Activated naive CD8-positive, alpha-beta T cell treated with anti-CD3 and anti-CD28 coated beads, Interleukin-2, amount 10 ng/mL, durations not matched to agents 7 days and 5 days (primary cell): Measurements from ENCODE around the gene RAPGEF5. TPM values are rescaled to one million over a fixed set of nuclear protein-coding genes. Genes with fewer than 3 reads are reported as not detected.
A peak's percentile ranks its signal among the peaks of the same experiment; 100 is the strongest.

ENCODE experiments used
- ATAC-seq: fragments of 150-1000 bp; cut with Tn5 transposase; one replicate; pipeline ENCODE4 v1.10.0; 2021; ENCODE audit warnings: low read depth, moderate library complexity
- POLR2A ChIA-PET: fragments of 350-600 bp; sonication (Branson Sonifier 250); formaldehyde crosslinking; loops from one replicate; lab custom pipeline; 2021; ENCODE audit warnings: antibody characterized with exemption; lab: Charles Lee
- DNase-seq: peaks from one replicate; pipeline ENCODE4 v3.0.0; 2021
- H3K27ac Mint-ChIP-seq: one replicate; pipeline ENCODE4 v1.8.0; 2022; ENCODE audit warnings: mild to moderate bottlenecking, mixed read lengths
- H3K27me3 Mint-ChIP-seq: one replicate; pipeline ENCODE4 v1.8.0; 2022; ENCODE audit warnings: mild to moderate bottlenecking, moderate library complexity, mixed read lengths
- H3K36me3 Mint-ChIP-seq: one replicate; pipeline ENCODE4 v1.8.0; 2021; ENCODE audit warnings: mild to moderate bottlenecking, mixed read lengths
- H3K4me1 Mint-ChIP-seq: one replicate; pipeline ENCODE4 v1.8.0; 2021; ENCODE audit warnings: mixed read lengths
- H3K4me3 Mint-ChIP-seq: one replicate; pipeline ENCODE4 v1.8.0; 2022; ENCODE audit warnings: mild to moderate bottlenecking, moderate library complexity, mixed read lengths
- H3K9me3 Mint-ChIP-seq: one replicate; pipeline ENCODE4 v1.8.0; 2021; ENCODE audit warnings: mixed read lengths
- total RNA-seq, 2 experiments: library from RNA; stranded (reverse); gene quantifications; one replicate each; pipeline ENCODE4 v1.2.3, GENCODE V29; 2021

The RAPGEF5 gene
- total RNA-seq, 2 experiments from 2014 or later = 0.34 to 0.72 TPM

GRCh38 chr7:22159341-22159740 lies 197.6 kb downstream of the RAPGEF5 start:
- POLR2A ChIA-PET = no interaction called here
- no peaks in the 10 kb centered on the region for H3K9me3 Mint-ChIP-seq
- H3K27ac Mint-ChIP-seq = no peak overlapping the region
- H3K27me3 Mint-ChIP-seq = peaks cover 23% of the 10 kb centered on the region
- peaks cover 2% of the 10 kb centered on the region for H3K4me1 Mint-ChIP-seq
- H3K36me3 Mint-ChIP-seq = no peaks in the 10 kb centered on the region
- DNase-seq (no peak), ATAC-seq (no peak)
- no peak overlapping the region for H3K4me3 Mint-ChIP-seq

GRCh38 chr7:22157552-22157951 lies 199.4 kb downstream of the RAPGEF5 start:
- POLR2A ChIA-PET = no interaction called here
- ATAC-seq (no peak), DNase-seq (no peak)
- Mint-ChIP-seq H3K9me3 (no peaks in the 10 kb centered on the region), H3K4me1 (peaks cover 6% of the 10 kb centered on the region), H3K4me3 (no peak overlapping the region), H3K27me3 (peaks cover 24% of the 10 kb centered on the region), H3K36me3 (no peaks in the 10 kb centered on the region), H3K27ac (no peak overlapping the region)

- peaks cover 6% of the 10 kb centered on the region for H3K4me1 Mint-ChIP-seq
- H3K9me3 Mint-ChIP-seq = no peaks in the 10 kb centered on the region
- DNase-seq = no peak
- no peak overlapping the region for H3K4me3 Mint-ChIP-seq
- ATAC-seq = no peak
- no peak overlapping the region for H3K27ac Mint-ChIP-seq
- H3K27me3 Mint-ChIP-seq = peaks cover 19% of the 10 kb centered on the region
- POLR2A ChIA-PET = no interaction called here
- no peaks in the 10 kb centered on the region for H3K36me3 Mint-ChIP-seq
These were observed 200.7 kb downstream of the RAPGEF5 start for GRCh38 chr7:22156205-22156604.

GRCh38 chr7:22154143-22154529 lies 202.8 kb downstream of the RAPGEF5 start:
- no peaks in the 10 kb centered on the region for H3K36me3 Mint-ChIP-seq
- no peaks in the 10 kb centered on the region for H3K9me3 Mint-ChIP-seq
- H3K27me3 Mint-ChIP-seq = peaks cover 14% of the 10 kb centered on the region
- no peak overlapping the region for H3K4me3 Mint-ChIP-seq
- POLR2A ChIA-PET = no interaction called here
- no peak overlapping the region for H3K27ac Mint-ChIP-seq
- H3K4me1 Mint-ChIP-seq = peaks cover 6% of the 10 kb centered on the region
- ATAC-seq (peak; percentile 36), DNase-seq (no peak)

- ATAC-seq = no peak
- Mint-ChIP-seq H3K9me3 (no peaks in the 10 kb centered on the region), H3K4me1 (peaks cover 6% of the 10 kb centered on the region), H3K27ac (no peak overlapping the region), H3K27me3 (peaks cover 12% of the 10 kb centered on the region), H3K36me3 (no peaks in the 10 kb centered on the region), H3K4me3 (no peak overlapping the region)
- POLR2A ChIA-PET = no interaction called here
- no peak for DNase-seq
These were observed 203.4 kb downstream of the RAPGEF5 start for GRCh38 chr7:22153432-22154142.

- H3K27me3 Mint-ChIP-seq = peaks cover 10% of the 10 kb centered on the region
- H3K27ac Mint-ChIP-seq = no peak overlapping the region
- ATAC-seq (no peak), DNase-seq (no peak)
- H3K4me1 Mint-ChIP-seq = peaks cover 6% of the 10 kb centered on the region
- H3K36me3 Mint-ChIP-seq = no peaks in the 10 kb centered on the region
- H3K9me3 Mint-ChIP-seq = no peaks in the 10 kb centered on the region
- H3K4me3 Mint-ChIP-seq = no peak overlapping the region
- POLR2A ChIA-PET = no interaction called here
These were observed 204.3 kb downstream of the RAPGEF5 start for GRCh38 chr7:22152690-22153089.

GRCh38 chr7:22151901-22152300 lies 205.1 kb downstream of the RAPGEF5 start:
- H3K27me3 Mint-ChIP-seq = peaks cover 10% of the 10 kb centered on the region
- DNase-seq (no peak), ATAC-seq (no peak)
- peaks cover 6% of the 10 kb centered on the region for H3K4me1 Mint-ChIP-seq
- H3K9me3 Mint-ChIP-seq = no peaks in the 10 kb centered on the region
- POLR2A ChIA-PET = no interaction called here
- no peak overlapping the region for H3K27ac Mint-ChIP-seq
- no peak overlapping the region for H3K4me3 Mint-ChIP-seq
- H3K36me3 Mint-ChIP-seq = no peaks in the 10 kb centered on the region

- H3K9me3 Mint-ChIP-seq = no peaks in the 10 kb centered on the region
- H3K4me1 Mint-ChIP-seq = peaks cover 6% of the 10 kb centered on the region
- no peak for ATAC-seq
- H3K27me3 Mint-ChIP-seq = peaks cover 10% of the 10 kb centered on the region
- DNase-seq = no peak
- H3K27ac Mint-ChIP-seq = no peak overlapping the region
- POLR2A ChIA-PET = no interaction called here
- no peaks in the 10 kb centered on the region for H3K36me3 Mint-ChIP-seq
- no peak overlapping the region for H3K4me3 Mint-ChIP-seq
These were observed 206.7 kb downstream of the RAPGEF5 start for GRCh38 chr7:22150221-22150620.

GRCh38 chr7:22147868-22148267 lies 209.1 kb downstream of the RAPGEF5 start:
- POLR2A ChIA-PET = no interaction called here
- DNase-seq (no peak), ATAC-seq (no peak)
- Mint-ChIP-seq H3K9me3 (no peaks in the 10 kb centered on the region), H3K4me3 (no peak overlapping the region), H3K36me3 (no peaks in the 10 kb centered on the region), H3K27me3 (peaks cover 2% of the 10 kb centered on the region), H3K4me1 (no peaks in the 10 kb centered on the region), H3K27ac (no peak overlapping the region)

GRCh38 chr7:22146961-22147512 lies 209.9 kb downstream of the RAPGEF5 start:
- no peaks in the 10 kb centered on the region for H3K36me3 Mint-ChIP-seq
- H3K27ac Mint-ChIP-seq = no peak overlapping the region
- no peak for ATAC-seq
- POLR2A ChIA-PET = no interaction called here
- H3K27me3 Mint-ChIP-seq = peaks cover 2% of the 10 kb centered on the region
- no peaks in the 10 kb centered on the region for H3K4me1 Mint-ChIP-seq
- no peaks in the 10 kb centered on the region for H3K9me3 Mint-ChIP-seq
- no peak for DNase-seq
- no peak overlapping the region for H3K4me3 Mint-ChIP-seq

- POLR2A ChIA-PET = no interaction called here
- Mint-ChIP-seq H3K9me3 (no peaks in the 10 kb centered on the region), H3K36me3 (no peaks in the 10 kb centered on the region), H3K27ac (no peak overlapping the region), H3K4me3 (no peak overlapping the region), H3K4me1 (no peaks in the 10 kb centered on the region), H3K27me3 (peaks cover 2% of the 10 kb centered on the region)
- ATAC-seq = no peak
- no peak for DNase-seq
These were observed 212.0 kb downstream of the RAPGEF5 start for GRCh38 chr7:22144950-22145349.

- Mint-ChIP-seq H3K27me3 (peaks cover 2% of the 10 kb centered on the region), H3K36me3 (no peaks in the 10 kb centered on the region), H3K9me3 (no peaks in the 10 kb centered on the region), H3K27ac (no peak overlapping the region), H3K4me1 (no peaks in the 10 kb centered on the region), H3K4me3 (no peak overlapping the region)
- no peak for DNase-seq
- no peak for ATAC-seq
- POLR2A ChIA-PET = no interaction called here
These were observed 213.5 kb downstream of the RAPGEF5 start for GRCh38 chr7:22143491-22143890.

GRCh38 chr7:22142572-22142971 lies 214.4 kb downstream of the RAPGEF5 start:
- POLR2A ChIA-PET = no interaction called here
- H3K4me3 Mint-ChIP-seq = no peak overlapping the region
- no peak for ATAC-seq

GRCh38 chr7:22141355-22141754 lies 215.6 kb downstream of the RAPGEF5 start:
- POLR2A ChIA-PET = no interaction called here
- no peaks in the 10 kb centered on the region for H3K36me3 Mint-ChIP-seq

More at GRCh38 chr7:22142572-22142971, 214.4 kb downstream of the RAPGEF5 start:
- H3K36me3 Mint-ChIP-seq = no peaks in the 10 kb centered on the region
- H3K27ac Mint-ChIP-seq = no peak overlapping the region
- no peaks in the 10 kb centered on the region for H3K4me1 Mint-ChIP-seq
- H3K27me3 Mint-ChIP-seq = peaks cover 2% of the 10 kb centered on the region
- H3K9me3 Mint-ChIP-seq = no peaks in the 10 kb centered on the region
- DNase-seq = no peak

More at GRCh38 chr7:22141355-22141754, 215.6 kb downstream of the RAPGEF5 start:
- Mint-ChIP-seq H3K4me3 (no peak overlapping the region), H3K27me3 (peaks cover 4% of the 10 kb centered on the region), H3K27ac (no peak overlapping the region), H3K9me3 (no peaks in the 10 kb centered on the region), H3K4me1 (no peaks in the 10 kb centered on the region)
- no peak for DNase-seq
- ATAC-seq = no peak
